H1 (cell line): ENCODE measurements around the gene ZBTB48.

Experiments
- PHF8 ChIP-seq: fragments of 200-600 bp; sonication (generic); conservative IDR thresholded peaks from 2 replicates; pipeline ENCODE4 v1.7.1; 2012; ENCODE audit warnings: low read depth, mild to moderate bottlenecking, inconsistent platforms, low read length, moderate library complexity
- TEAD4 ChIP-seq: IDR thresholded peaks from 2 replicates; pipeline ENCODE4 v1.6.1; 2012; ENCODE audit warnings: low read depth, low read length, inconsistent platforms, mixed read lengths

- TF ChIP-seq PHF8 (no peak), TEAD4 (no peak)
Measured at GRCh38 chr1:6580593-6581409, 1.0 kb downstream of the ZBTB48 start.
